Suprapubic skin (tissue), 4 donors: ENCODE results near the gene CST2.

Source experiments
- EP300 ChIP-seq: sonication (generic); formaldehyde crosslinking; IDR thresholded peaks from one replicate; pipeline ENCODE4 v1.6.1; 2017; ENCODE audit warnings: antibody characterized with exemption
- POLR2A ChIP-seq, 2 donors: fragments of 450-650 bp; IDR thresholded peaks; one replicate each; pipeline ENCODE4 v1.6.1; 2017; ENCODE audit warnings: antibody characterized with exemption in 2 of 2, mild to moderate bottlenecking in 2 of 2, moderate library complexity in 2 of 2
- POLR2AphosphoS5 ChIP-seq, 3 donors: sonication (generic); formaldehyde crosslinking; IDR thresholded peaks; one replicate each; pipeline ENCODE4 v1.6.1; 2017; ENCODE audit warnings: antibody characterized with exemption in 3 of 3
- TF ChIP-seq, protein P1 (sequence below), 2 donors: fragments of 200-600 bp in 1 of 2; fragments of 450-650 bp in 1 of 2; sonication (generic) in 1 of 2; IDR thresholded peaks; one replicate each; pipeline ENCODE4 v1.5.1; 2016 to 2019; ENCODE audit warnings: antibody characterized with exemption in 2 of 2, mild to moderate bottlenecking in 1 of 2, moderate library complexity in 1 of 2

DNA sequence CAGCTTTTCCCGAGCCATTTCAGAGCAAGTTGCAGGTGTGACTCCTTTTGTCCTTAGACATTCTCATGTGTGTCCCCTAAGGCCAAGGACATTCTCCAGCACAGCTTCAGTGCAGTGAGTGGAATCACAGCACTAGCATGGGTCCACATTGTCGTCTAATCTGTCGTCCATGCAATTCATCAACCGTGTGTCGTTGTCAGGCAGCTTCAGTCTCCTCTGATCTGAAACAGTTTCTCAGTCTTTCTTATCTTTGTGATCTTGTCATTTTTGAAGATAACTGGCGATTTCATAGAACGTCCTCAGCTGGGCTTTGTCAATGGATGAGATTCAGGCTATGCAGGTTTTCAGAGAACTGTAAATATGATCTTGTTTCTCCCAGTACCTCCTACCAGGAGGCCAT lies 31.7 kb downstream of the CST2 start:
- TF ChIP-seq, protein P1, sequence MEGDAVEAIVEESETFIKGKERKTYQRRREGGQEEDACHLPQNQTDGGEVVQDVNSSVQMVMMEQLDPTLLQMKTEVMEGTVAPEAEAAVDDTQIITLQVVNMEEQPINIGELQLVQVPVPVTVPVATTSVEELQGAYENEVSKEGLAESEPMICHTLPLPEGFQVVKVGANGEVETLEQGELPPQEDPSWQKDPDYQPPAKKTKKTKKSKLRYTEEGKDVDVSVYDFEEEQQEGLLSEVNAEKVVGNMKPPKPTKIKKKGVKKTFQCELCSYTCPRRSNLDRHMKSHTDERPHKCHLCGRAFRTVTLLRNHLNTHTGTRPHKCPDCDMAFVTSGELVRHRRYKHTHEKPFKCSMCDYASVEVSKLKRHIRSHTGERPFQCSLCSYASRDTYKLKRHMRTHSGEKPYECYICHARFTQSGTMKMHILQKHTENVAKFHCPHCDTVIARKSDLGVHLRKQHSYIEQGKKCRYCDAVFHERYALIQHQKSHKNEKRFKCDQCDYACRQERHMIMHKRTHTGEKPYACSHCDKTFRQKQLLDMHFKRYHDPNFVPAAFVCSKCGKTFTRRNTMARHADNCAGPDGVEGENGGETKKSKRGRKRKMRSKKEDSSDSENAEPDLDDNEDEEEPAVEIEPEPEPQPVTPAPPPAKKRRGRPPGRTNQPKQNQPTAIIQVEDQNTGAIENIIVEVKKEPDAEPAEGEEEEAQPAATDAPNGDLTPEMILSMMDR (IDR thresholded peaks at IDR 0.05), result no peak
- TF ChIP-seq POLR2A (IDR thresholded peaks at IDR 0.05) (no peak), POLR2AphosphoS5 (IDR thresholded peaks at IDR 0.05) (no peak), EP300 (no peak)
